ENCODE measurements around the gene HOXA10. TPM values are rescaled to one million over a fixed set of nuclear protein-coding genes. Genes with fewer than 3 reads are reported as not detected.

The HOXA10 gene
- total RNA-seq, 1 experiment from 2014 or later = not detected

- H3K4me3 ChIP-seq = no peak overlapping the region
- no peaks in the 10 kb centered on the region for H4K20me1 ChIP-seq (ENCODE audit: insufficient read depth)
- H2AFZ ChIP-seq = no peak overlapping the region
- no peak overlapping the region for H3K27ac ChIP-seq
- H3K27me3 ChIP-seq (ENCODE audit: insufficient read depth, low read depth) = no peaks in the 10 kb centered on the region
- H3F3A ChIP-seq (ENCODE audit: insufficient read depth, low read depth) = peaks cover 28% of the 10 kb centered on the region
- H3K9me3 ChIP-seq (ENCODE audit: insufficient read depth, low read depth) = no peaks in the 10 kb centered on the region
- no peak for DNase-seq
- no peaks in the 10 kb centered on the region for H3K36me3 ChIP-seq (ENCODE audit: low read depth)
- BruUV-seq (replicated peaks) = no TSS peak
- intact Hi-C loops (cut with micrococcal nuclease; ENCODE audit: unreplicated experiment) = no loop called here
- no peaks in the 10 kb centered on the region for H3K9me2 ChIP-seq (ENCODE audit: insufficient read depth)
- no peak for TF ChIP-seq EZH2 (IDR thresholded peaks at IDR 0.05; ENCODE audit: low read depth)
- TF ChIP-seq CTCF (conservative IDR thresholded peaks at IDR 0.05) = no peak
- CTCF ChIA-PET = no interaction called here
- H3K79me2 ChIP-seq (ENCODE audit: low read depth) = no peaks in the 10 kb centered on the region
- no peak overlapping the region for H3K4me2 ChIP-seq
- peaks cover 39% of the 10 kb centered on the region for H3K4me1 ChIP-seq (replicated peaks; ENCODE audit: insufficient read depth)
- POLR2A ChIA-PET (ENCODE audit: unreplicated experiment) = no interaction called here
These were observed 35.6 kb downstream of the HOXA10 start for GRCh38 chr7:27138472-27138871.

GRCh38 chr7:27137640-27138315 lies 36.3 kb downstream of the HOXA10 start:
- TF ChIP-seq EZH2 (IDR thresholded peaks at IDR 0.05; ENCODE audit: low read depth) (no peak), CTCF (conservative IDR thresholded peaks at IDR 0.05) (no peak)
- H2AFZ ChIP-seq = no peak overlapping the region
- H3K4me3 ChIP-seq = no peak overlapping the region
- ChIA-PET POLR2A (ENCODE audit: unreplicated experiment) (no interaction called here), CTCF (interaction anchor here (0.7 kb wide), 1 partner anchor 288 kb away, joined by 4 read pairs; no protein-coding TSS in a partner anchor)
- peaks cover 42% of the 10 kb centered on the region for H3K4me1 ChIP-seq (replicated peaks; ENCODE audit: insufficient read depth)
- intact Hi-C loops (cut with micrococcal nuclease; ENCODE audit: unreplicated experiment) = no loop called here
- H3K79me2 ChIP-seq (ENCODE audit: low read depth) = no peaks in the 10 kb centered on the region
- H3K9me2 ChIP-seq (ENCODE audit: insufficient read depth) = no peaks in the 10 kb centered on the region
- peaks cover 28% of the 10 kb centered on the region for H3F3A ChIP-seq (ENCODE audit: insufficient read depth, low read depth)
- H3K4me2 ChIP-seq = no peak overlapping the region
- no peaks in the 10 kb centered on the region for H3K27me3 ChIP-seq (ENCODE audit: insufficient read depth, low read depth)
- no peak for DNase-seq
- H3K9me3 ChIP-seq (ENCODE audit: insufficient read depth, low read depth) = no peaks in the 10 kb centered on the region
- no peaks in the 10 kb centered on the region for H3K36me3 ChIP-seq (ENCODE audit: low read depth)
- H3K27ac ChIP-seq = no peak overlapping the region
- BruUV-seq (replicated peaks) = no TSS peak
- no peaks in the 10 kb centered on the region for H4K20me1 ChIP-seq (ENCODE audit: insufficient read depth)

GRCh38 chr7:27134392-27134791 lies 39.7 kb downstream of the HOXA10 start:
- BruUV-seq (replicated peaks) = no TSS peak
- H3K79me2 ChIP-seq (ENCODE audit: low read depth) = no peaks in the 10 kb centered on the region
- H3F3A ChIP-seq (ENCODE audit: insufficient read depth, low read depth) = peaks cover 28% of the 10 kb centered on the region
- H3K27ac ChIP-seq = peak overlapping the region; percentile 73
- peak in 1 of 2 experiments; percentile 75 for DNase-seq
- intact Hi-C loops (cut with micrococcal nuclease; ENCODE audit: unreplicated experiment) = no loop called here
- H3K36me3 ChIP-seq (ENCODE audit: low read depth) = no peaks in the 10 kb centered on the region
- H3K4me2 ChIP-seq = peak overlapping the region; percentile 86
- ChIA-PET POLR2A (ENCODE audit: unreplicated experiment) (interaction anchor here (0.6 to 0.7 kb wide), 2 partner anchors 265 to 288 kb away, joined by 4 to 5 read pairs; no protein-coding TSS in a partner anchor), CTCF (interaction anchor here (0.7 to 1.6 kb wide), 2 partner anchors 14 to 274 kb away, joined by 3 to 5 read pairs; no protein-coding TSS in a partner anchor)
- no peak overlapping the region; the same call in 1 of the 2 replicates for H2AFZ ChIP-seq
- H3K9me2 ChIP-seq (ENCODE audit: insufficient read depth) = no peaks in the 10 kb centered on the region
- peaks cover 42% of the 10 kb centered on the region for H3K4me1 ChIP-seq (replicated peaks; ENCODE audit: insufficient read depth)
- no peaks in the 10 kb centered on the region for H3K9me3 ChIP-seq (ENCODE audit: insufficient read depth, low read depth)
- H3K27me3 ChIP-seq (ENCODE audit: insufficient read depth, low read depth) = no peaks in the 10 kb centered on the region
- H4K20me1 ChIP-seq (ENCODE audit: insufficient read depth) = no peaks in the 10 kb centered on the region
- TF ChIP-seq CTCF (conservative IDR thresholded peaks at IDR 0.05) = no peak
- TF ChIP-seq EZH2 (IDR thresholded peaks at IDR 0.05; ENCODE audit: low read depth) = no peak
- no peak overlapping the region; the same call in 1 of the 2 replicates for H3K4me3 ChIP-seq
